HG03432 (cell line): ENCODE measurements around the gene TXN2.
"Not testable (repeated sequence)": the region's sequence is repeated elsewhere in the genome, so short reads cannot be mapped to it uniquely, and the experiment has no call there.

Source experiments
- ATAC-seq: cut with Tn5 transposase; IDR thresholded peaks from one replicate; pipeline ENCODE4 v1.9.1; 2021; ENCODE audit warnings: mild to moderate bottlenecking, moderate library complexity; ENCODE audit not compliant: unreplicated experiment

The TXN2 gene

GRCh38 chr22:36432592-36433317, 48.7 kb downstream of the TXN2 start:
- no peak for ATAC-seq

- no peak for ATAC-seq
These were observed 49.5 kb downstream of the TXN2 start for GRCh38 chr22:36431977-36432376.

- no peak for ATAC-seq
These were observed 50.6 kb downstream of the TXN2 start for GRCh38 chr22:36430863-36431262.

- not testable (repeated sequence) for ATAC-seq
These were observed 53.5 kb downstream of the TXN2 start for GRCh38 chr22:36427952-36428351.

- ATAC-seq = no peak
These were observed 55.4 kb downstream of the TXN2 start for GRCh38 chr22:36425977-36426523.

- no peak for ATAC-seq
These were observed 56.4 kb downstream of the TXN2 start for GRCh38 chr22:36424901-36425579.

- not testable (repeated sequence) for ATAC-seq
These were observed 57.0 kb downstream of the TXN2 start for GRCh38 chr22:36424466-36424865.

- ATAC-seq = no peak
These were observed 57.7 kb downstream of the TXN2 start for GRCh38 chr22:36423461-36424404.

- ATAC-seq = no peak
These were observed 59.0 kb downstream of the TXN2 start for GRCh38 chr22:36422287-36423014.

GRCh38 chr22:36419912-36420882, 61.2 kb downstream of the TXN2 start:
- no peak for ATAC-seq

- ATAC-seq = no peak
These were observed 62.1 kb downstream of the TXN2 start for GRCh38 chr22:36419177-36419911.

GRCh38 chr22:36417281-36417686, 64.2 kb downstream of the TXN2 start:
- no peak for ATAC-seq
